Astrocyte (in vitro differentiated cells and primary cell): ENCODE measurements around the gene PFKFB1.

ENCODE experiments used
- EZH2 ChIP-seq: IDR thresholded peaks from 2 replicates; pipeline ENCODE4 v1.6.1; 2012; ENCODE audit warnings: mild to moderate bottlenecking, low read length, inconsistent platforms; ENCODE audit not compliant: insufficient read depth
- TF ChIP-seq, protein P1 (sequence below): IDR thresholded peaks from 2 replicates; pipeline ENCODE4 v1.5.1; 2011; ENCODE audit warnings: low read depth, mild to moderate bottlenecking, inconsistent platforms, low read length, moderate library complexity; ENCODE audit not compliant: insufficient read depth

DNA sequence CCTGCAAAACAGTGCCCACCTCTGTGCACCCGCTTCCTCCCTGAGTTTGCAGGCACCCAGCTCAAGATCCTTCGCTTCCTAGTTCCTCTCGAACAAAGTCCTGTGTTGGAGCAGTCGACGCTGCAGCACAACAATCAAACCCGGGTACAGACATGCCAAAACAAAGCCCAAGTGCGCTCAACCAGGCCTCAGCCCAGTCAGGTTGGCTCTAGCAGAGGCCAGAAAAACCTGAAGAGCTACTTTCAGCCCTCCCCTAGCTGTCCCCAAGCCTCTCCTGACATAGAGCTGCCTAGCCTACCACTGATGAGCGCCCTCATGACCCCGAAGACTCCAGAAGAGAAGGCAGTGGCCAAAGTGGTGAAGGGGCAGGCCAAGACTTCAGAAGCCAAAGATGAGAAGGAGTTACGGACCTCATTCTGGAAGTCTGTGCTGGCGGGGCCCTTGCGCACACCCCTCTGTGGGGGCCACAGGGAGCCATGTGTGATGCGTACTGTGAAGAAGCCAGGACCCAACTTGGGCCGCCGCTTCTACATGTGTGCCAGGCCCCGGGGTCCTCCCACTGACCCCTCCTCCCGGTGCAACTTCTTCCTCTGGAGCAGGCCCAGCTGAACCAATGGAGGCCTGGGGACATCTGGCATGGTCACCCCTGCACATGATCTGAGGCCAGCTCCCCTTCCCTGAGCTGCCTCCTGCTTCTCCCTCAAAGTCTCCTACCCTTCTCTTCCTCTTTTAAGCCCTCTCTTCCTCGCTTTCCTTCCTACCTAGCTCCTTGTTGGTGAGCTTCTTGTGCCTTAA is 13.0 kb upstream of the PFKFB1 start:
- TF ChIP-seq, protein P1, sequence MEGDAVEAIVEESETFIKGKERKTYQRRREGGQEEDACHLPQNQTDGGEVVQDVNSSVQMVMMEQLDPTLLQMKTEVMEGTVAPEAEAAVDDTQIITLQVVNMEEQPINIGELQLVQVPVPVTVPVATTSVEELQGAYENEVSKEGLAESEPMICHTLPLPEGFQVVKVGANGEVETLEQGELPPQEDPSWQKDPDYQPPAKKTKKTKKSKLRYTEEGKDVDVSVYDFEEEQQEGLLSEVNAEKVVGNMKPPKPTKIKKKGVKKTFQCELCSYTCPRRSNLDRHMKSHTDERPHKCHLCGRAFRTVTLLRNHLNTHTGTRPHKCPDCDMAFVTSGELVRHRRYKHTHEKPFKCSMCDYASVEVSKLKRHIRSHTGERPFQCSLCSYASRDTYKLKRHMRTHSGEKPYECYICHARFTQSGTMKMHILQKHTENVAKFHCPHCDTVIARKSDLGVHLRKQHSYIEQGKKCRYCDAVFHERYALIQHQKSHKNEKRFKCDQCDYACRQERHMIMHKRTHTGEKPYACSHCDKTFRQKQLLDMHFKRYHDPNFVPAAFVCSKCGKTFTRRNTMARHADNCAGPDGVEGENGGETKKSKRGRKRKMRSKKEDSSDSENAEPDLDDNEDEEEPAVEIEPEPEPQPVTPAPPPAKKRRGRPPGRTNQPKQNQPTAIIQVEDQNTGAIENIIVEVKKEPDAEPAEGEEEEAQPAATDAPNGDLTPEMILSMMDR, result no peak
- no peak for TF ChIP-seq EZH2
